ENCODE data around the gene SKOR2.
"Not testable (repeated sequence)": the region's sequence is repeated elsewhere in the genome, so short reads cannot be mapped to it uniquely, and the experiment has no call there.

- not testable (repeated sequence) for TF ChIP-seq CTCF, POLR2A (IDR thresholded peaks at IDR 0.05)
Measured at GRCh38 chr18:47195961-47196360, 55.5 kb downstream of the SKOR2 start.
